Activated CD4-positive, CD25-positive, alpha-beta regulatory T cell treated with anti-CD3 and anti-CD28 coated beads, Interleukin-2, amount 50 U/mL, for 72 hours (primary cell): ENCODE results near the gene COG8.
"Not testable (repeated sequence)": the region's sequence is repeated elsewhere in the genome, so short reads cannot be mapped to it uniquely, and the experiment has no call there.

Experiments used
- DNase-seq: peaks from one replicate; pipeline ENCODE4 v3.0.0; 2021

COG8 gene

GRCh38 chr16:69318177-69318910 is 21.0 kb downstream of the COG8 start:
- DNase-seq, result no peak

DNA sequence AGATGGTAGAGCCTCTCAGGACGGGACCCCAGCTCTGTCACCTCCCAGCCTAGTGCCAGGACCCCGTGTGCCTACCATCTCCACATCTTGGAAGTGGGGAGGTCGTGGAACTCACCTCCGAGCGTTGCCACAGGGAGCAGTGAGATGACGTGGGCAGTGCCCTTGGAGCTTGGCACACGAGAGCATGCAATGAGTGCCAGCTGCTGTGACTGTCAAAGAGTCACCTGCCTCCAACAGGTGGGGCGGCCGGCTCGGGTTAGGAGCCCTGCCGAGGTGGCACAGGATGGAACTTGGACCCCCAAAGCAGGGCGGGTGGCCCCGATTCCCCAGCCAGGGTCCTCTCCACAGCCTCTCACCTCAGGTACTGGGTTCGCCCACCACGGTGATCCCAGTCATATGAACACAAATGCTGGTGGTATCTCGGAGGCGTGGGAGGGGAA is 22.7 kb downstream of the COG8 start:
- DNase-seq, result no peak

GRCh38 chr16:69315486-69316311 is 23.7 kb downstream of the COG8 start:
- DNase-seq, result peak; percentile 9

- no peak for DNase-seq
Observed at GRCh38 chr16:69314534-69314933, 24.8 kb downstream of the COG8 start.

GRCh38 chr16:69313469-69313868 is 25.9 kb downstream of the COG8 start:
- no peak for DNase-seq

DNA sequence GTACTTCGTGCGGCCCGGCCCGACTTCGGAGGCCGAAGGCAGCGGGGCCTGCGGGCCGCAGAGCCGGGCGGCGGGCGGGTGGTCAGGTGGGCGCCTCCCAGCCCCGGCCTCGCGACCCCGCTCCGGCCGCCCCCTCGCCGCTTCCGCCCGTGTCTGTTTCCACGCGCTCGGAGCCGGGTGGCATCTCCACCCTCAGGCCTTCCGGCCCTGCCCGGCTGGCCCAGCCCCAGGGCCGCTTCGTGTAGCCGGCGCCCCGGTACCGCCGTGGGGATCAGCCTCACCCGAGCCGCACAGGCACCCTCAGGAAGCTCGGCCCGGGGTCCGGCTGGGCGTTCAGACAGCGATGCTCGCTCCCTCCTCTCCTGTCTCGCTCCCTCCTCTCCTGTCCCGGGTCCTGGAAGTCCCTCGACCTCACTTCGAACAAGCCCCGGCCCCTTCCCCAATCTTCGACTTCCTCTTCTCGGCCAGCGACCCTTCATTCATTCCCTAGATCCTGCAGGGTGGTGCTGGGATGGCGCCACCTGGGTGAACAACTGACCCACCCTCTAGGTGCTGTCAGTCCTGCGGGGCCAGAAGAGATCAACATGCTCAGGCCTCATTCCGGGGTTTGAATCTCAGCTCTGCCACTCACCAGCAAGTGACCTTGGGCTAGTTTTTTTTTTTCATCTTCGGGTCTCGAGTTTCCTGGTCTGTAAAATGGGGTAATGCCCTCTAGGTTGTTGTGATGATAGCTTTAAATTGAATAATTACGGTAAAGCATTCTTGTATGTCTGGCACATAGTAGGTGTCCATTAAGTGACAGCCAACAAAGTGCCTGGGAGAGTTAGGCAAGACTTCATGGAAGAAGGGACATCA is 27.6 kb downstream of the COG8 start:
- no peak for DNase-seq

- peak; percentile 100 for DNase-seq
Observed at GRCh38 chr16:69310653-69311532, 28.5 kb downstream of the COG8 start, which contains the start of gene VPS4A. VPS4A (plus strand) TSS chr16:69311350; CDS start chr16:69311512, 162 bp downstream.

DNA sequence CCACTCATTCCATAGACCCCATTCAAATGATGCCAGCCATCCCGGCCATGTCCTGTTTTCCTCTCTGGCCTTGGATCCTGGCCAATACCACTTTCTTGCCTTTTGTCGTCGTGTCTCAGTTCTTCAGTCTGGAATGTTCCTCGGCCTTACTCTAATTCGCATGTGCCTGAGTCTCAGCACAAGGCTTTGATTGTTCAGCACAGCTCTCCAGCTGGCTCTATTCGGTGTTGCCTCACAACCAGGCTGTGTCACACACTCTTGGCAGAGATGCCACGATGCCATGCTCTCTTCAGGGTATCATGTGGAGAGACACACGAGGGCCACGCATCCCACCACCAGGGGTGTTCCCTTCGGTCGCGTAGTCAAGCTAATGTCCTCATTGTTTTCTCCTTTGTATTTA is 30.0 kb downstream of the COG8 start:
- no peak for DNase-seq

DNA sequence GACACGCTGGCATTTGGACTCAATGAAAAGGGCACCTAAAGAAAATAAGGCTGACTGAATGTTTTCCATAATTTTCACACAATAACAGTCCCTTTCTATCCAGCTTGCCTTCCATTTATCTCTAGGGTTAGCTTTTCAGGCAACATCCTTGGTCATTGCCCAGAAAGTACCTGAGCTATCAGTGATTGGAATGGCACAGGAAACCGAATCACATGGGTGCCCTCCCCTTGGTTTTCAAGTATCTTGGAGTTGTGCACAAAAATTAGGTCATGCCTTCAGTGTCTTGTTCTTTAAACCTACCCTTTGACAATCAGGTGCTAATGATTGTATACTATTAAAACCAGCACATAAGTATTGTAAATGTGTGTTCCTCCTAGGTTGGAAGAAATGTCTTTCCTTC is 31.5 kb downstream of the COG8 start:
- DNase-seq, result no peak

GRCh38 chr16:69307091-69307490 is 32.3 kb downstream of the COG8 start:
- no peak for DNase-seq

DNA sequence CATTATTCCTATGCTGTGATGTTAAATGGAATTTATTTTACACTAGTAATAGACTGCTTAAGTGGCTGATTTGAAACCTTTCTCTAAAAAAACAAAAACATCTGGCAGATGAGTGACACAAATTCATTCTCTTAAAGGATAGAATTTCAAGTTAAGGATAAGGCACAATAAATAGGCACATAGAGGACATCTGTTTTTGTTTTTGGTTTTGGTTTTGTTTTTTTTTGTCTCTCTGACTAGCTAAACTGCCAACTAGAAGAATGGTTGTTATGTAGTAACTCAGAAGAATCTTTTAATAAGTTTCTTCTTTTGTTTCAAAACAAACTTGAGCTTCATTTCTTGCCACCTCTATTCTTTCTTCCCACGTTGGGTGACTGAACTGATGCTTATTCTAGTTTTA is 33.3 kb downstream of the COG8 start:
- no peak for DNase-seq

GRCh38 chr16:69302301-69302700 is 37.1 kb downstream of the COG8 start:
- no peak for DNase-seq

DNA sequence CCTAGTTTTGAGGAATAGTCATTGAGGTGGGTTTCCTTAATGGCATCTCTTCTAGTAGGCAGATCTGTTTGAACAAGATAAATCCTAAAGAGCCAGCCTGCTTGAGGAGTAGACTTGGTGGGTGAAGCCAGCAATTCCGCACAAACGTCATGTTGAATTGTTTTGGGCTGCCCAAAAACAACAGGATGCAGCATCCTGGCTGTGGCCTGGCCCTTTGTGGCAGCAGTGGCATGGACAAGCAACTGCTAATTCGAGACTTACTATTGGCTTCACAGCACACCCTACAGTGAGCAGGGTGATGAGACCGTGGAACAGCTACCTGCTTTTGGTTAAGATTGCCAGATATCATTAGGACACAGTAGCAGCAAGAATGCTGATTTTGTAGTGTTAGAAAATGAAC is 37.5 kb downstream of the COG8 start:
- DNase-seq, result no peak

DNA sequence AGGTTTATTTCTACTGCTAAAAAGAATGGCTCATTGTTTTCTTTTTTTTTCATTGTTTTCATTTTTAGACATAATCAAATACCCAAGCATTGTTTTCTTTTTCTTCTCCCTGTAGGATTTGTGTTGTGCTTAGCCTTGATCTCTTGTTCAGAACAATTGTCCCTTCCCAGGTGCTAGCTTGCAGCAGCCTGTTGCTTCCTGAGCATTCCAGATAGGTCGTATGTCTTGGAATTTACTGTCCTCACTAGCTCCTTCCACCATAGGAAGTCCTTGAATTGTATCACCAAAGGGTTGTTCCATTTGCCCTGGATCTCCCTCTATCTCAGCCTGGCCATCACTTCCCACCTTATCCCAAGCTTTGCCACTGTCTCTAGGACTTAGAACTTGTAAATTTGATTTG is 38.2 kb downstream of the COG8 start:
- DNase-seq, result no peak

DNA sequence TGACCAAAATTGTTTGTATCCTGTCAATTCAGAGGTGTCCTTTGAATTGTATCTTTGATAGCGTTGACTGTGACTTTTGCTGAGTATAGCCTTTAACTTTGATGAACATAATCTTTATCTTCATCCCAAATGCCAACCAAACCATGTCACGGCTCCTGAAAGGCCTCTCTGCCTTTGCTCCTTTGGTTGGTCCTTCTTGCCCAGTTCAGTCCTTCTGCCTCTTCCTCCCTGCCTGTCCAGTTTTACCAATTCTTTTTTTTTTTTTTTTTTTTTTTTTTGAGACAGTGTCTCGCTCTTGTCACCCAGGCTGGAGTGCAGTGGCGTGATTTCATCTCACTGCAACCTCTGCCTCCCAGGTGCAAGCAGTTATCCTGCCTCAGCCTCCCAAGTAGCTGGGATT is 41.1 kb downstream of the COG8 start:
- no peak for DNase-seq

DNA sequence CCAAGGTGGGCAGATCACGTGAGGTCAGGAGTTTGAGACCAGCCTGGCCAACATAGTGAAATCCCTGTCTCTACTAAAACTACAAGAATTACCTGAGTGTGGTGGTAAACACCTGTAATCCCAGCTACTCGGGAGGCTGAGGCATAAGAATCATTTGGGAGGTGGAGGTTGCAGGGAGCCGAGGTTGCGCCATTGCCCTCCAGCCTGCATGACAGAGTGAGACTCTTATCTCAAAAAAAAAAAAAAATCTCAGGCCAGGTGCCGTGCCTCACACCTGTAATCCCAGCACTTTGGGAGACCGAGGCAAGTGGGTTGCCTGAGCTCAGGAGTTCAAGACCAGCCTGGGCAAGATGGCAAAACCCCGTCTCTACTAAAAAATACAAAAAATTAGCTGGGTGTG is 42.6 kb downstream of the COG8 start:
- DNase-seq, result not testable (repeated sequence)

GRCh38 chr16:69294051-69294450 is 45.3 kb downstream of the COG8 start:
- DNase-seq, result no peak

- DNase-seq, result no peak
Observed at GRCh38 chr16:69293401-69293800, 46.0 kb downstream of the COG8 start.

GRCh38 chr16:69291657-69292056 is 47.7 kb downstream of the COG8 start:
- not testable (repeated sequence) for DNase-seq

DNA sequence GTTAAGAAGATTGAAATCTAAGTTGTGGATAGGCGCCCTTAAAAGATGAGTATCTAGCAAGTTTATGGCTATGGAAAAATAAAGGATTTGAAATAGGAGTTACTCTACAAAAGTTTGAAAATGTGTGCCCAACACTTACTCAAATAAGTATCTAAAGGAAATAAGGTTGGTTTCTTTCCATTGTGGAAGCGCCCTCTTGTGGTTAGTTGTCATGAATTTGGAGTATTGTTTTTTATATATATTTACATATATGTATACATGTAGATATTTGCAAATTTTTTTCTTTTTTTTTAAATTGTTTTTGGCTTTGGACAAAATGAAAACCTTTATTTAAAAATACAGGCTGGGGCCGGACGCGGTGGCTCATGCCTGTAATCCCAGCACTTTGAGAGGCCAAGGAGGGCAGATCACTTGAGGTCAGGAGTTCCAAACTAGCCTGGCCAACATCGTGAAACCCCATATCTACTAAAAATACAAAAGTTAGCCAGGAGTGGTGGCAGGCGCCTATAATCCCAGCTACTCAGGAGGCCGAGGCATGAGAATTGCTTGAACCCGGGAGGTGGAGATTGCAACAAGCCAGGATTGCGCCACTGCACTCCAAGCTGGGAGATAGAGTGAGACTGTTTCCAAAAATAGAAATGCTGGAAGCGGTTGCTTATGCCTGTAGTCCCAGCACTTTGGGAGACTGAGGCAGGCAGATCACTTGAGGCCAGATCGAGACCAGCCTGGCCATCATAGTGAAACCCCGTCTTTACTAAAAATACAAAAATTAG is 52.2 kb downstream of the COG8 start:
- DNase-seq, result no peak

GRCh38 chr16:69285240-69285639 is 54.1 kb downstream of the COG8 start:
- no peak for DNase-seq
